22Rv1 (cell line): ENCODE measurements around the gene MPST.

ENCODE experiments used
- H3K27ac ChIP-seq: fragments of 450-650 bp; 2 replicates; pipeline ENCODE4 v1.5.1; 2017
- ZFX ChIP-seq: fragments of 450-650 bp; IDR thresholded peaks from 2 replicates; pipeline ENCODE4 v1.6.1; 2017; ENCODE audit warnings: antibody characterized with exemption, borderline replicate concordance
- TF ChIP-seq, protein P1 (sequence below): fragments of 450-650 bp; IDR thresholded peaks from 2 replicates; pipeline ENCODE4 v1.5.1; 2017; ENCODE audit warnings: mild to moderate bottlenecking

The MPST gene

DNA sequence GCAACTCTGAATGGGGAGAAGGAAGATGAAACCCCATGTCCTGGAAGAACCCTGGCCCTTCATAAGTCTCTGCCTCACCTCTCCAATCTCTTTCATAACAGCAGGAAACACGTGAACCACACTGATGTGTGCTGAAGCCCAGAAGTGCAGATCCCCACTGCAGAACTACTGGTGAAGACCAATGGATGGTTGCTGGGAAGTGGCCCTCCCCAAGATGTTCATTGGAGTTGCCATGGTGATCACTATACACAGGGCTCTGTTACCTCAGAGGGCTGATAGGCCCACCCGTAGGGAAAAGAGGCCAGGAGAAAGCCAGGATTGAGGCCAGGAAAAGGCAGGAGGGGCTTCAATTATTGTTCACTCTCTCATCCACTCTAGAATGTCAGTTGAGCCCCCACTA lies 11.9 kb upstream of the MPST start:
- no peak for TF ChIP-seq ZFX
- TF ChIP-seq, protein P1, sequence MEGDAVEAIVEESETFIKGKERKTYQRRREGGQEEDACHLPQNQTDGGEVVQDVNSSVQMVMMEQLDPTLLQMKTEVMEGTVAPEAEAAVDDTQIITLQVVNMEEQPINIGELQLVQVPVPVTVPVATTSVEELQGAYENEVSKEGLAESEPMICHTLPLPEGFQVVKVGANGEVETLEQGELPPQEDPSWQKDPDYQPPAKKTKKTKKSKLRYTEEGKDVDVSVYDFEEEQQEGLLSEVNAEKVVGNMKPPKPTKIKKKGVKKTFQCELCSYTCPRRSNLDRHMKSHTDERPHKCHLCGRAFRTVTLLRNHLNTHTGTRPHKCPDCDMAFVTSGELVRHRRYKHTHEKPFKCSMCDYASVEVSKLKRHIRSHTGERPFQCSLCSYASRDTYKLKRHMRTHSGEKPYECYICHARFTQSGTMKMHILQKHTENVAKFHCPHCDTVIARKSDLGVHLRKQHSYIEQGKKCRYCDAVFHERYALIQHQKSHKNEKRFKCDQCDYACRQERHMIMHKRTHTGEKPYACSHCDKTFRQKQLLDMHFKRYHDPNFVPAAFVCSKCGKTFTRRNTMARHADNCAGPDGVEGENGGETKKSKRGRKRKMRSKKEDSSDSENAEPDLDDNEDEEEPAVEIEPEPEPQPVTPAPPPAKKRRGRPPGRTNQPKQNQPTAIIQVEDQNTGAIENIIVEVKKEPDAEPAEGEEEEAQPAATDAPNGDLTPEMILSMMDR, result no peak
- H3K27ac ChIP-seq, result no peak overlapping the region

DNA sequence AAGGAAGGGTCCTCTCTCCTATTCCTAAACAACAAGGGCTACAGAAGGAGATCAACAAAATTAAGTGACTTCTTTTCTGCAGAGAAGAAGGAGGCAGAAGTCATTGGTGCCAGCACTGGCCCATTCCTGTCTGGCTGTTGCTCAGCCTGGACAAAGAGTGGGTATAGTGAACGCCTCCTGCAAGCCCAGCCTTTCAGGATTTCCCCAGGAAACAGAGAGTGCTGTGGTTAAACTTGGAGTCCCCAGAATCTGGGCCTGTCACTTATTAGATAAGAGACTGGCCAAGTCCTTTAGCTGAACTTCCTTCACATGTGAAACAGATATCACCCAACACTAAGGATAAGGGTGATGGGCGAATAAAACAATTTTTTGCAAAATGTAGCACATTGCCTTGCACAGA lies 11.2 kb upstream of the MPST start:
- no peak overlapping the region for H3K27ac ChIP-seq
- no peak for TF ChIP-seq ZFX
- TF ChIP-seq, protein P1, result no peak

DNA sequence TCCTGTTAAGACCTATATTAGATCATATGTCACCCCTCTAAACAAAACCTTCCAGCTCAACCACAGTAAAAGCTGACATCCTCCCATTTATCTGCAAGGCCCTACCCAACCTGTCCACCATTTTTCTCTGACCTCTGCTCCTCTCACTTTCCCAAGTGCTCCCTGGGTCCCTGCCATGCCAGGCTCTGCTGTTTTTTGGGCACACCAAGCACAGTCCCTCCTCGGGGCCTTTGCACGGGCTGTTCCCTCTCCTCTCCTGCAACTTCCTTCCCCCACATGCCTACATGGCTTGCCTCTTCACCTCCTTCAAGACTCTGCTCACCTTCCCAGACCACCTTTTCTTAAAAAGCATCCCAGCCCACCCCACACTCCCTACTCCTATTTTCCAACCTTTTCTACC lies 10.1 kb upstream of the MPST start:
- H3K27ac ChIP-seq, result no peak overlapping the region
- no peak for TF ChIP-seq ZFX
- TF ChIP-seq, protein P1, result no peak

DNA sequence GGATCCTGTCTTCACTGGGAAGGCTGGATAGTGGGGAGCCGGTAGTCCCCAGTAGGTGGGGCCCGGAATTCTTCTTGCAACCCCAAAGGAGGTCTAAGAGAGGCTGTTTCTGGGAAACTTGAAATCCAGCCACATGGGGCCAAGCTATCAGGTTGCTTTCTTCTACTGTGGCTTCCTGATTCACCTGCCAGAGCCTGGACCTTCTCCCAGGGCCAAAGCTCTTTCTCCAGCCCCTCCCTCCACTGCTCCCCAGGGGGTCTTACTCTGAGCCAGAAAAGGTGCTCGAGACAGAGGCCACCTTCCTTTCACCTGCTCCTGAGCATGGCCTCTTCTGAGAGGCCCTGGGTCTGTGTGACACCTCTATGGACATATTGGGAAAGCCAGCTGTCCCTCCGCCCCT lies 9.4 kb upstream of the MPST start:
- no peak for TF ChIP-seq ZFX
- TF ChIP-seq, protein P1, result no peak
- H3K27ac ChIP-seq, result no peak overlapping the region

DNA sequence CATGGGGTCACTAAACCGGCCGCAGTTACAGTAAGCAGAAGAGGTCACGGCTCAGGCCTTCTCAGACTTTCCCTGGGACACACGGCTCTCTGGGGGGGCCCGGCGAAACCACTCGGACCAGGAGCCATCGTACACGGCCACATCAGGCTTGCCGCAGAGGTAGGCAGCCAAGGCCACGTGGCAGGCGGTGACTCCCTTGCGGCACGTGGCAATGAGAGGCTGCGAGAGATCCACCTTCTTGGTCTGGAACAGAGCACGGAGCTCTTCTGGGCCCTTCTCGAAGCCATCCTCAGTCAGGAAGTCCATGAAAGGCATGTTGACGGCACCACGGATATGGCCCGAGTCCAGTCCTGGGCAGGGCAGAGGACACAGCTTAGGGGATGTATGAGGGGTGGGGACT lies 8.6 kb upstream of the MPST start:
- no peak for TF ChIP-seq ZFX
- TF ChIP-seq, protein P1, result no peak
- no peak overlapping the region for H3K27ac ChIP-seq

DNA sequence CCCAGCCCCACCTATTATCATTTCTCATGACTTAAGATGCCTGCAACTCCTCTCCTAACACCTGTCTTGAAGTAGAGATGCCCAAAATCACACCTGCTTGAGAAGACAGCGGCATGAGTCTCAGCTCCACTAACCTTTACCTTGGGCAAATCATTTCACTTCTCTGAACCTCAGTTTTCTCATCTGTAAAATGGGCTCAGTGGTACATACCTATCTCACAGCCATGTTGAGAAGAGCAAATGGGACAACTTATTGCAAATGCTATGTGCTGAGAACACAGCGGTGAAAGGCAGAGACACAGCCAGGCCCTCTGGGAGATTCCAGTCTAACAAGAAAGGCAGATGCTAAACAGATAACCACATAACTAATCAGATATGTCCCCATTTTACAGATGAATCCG lies 8.1 kb upstream of the MPST start:
- no peak overlapping the region for H3K27ac ChIP-seq
- TF ChIP-seq ZFX, result no peak

DNA sequence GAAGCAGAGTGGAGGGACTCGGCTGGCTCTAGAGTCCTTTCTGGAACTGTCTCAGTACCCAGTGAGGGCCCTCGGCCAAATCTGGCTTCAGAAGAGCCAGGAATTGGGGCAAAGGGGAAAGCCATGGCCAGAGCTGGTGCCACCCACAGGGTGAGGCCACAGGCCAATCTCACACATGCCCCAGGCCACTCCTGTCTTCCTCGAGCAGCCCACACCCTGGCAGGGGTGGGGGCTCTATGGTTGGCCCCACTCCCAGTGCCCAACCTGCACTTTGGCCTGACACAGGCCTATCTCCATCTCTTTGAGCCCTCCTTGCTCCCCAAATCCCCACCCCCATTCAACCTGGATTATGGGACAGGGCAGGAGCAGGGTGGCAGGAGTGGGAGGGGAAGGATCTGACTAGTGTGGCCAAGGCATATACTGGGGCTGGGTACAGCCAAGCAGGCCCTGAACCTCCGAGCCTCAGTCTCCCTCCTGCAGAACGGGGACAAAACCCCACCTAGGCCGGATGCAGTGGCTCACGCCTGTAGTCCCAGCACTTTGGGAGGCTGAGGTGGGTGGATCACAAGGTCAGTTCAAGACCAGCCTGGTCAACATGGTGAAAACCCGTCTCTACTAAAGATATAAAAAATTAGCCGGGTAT lies 7.2 kb upstream of the MPST start:
- TF ChIP-seq, protein P1, result no peak
- no peak for TF ChIP-seq ZFX
- H3K27ac ChIP-seq, result no peak overlapping the region

DNA sequence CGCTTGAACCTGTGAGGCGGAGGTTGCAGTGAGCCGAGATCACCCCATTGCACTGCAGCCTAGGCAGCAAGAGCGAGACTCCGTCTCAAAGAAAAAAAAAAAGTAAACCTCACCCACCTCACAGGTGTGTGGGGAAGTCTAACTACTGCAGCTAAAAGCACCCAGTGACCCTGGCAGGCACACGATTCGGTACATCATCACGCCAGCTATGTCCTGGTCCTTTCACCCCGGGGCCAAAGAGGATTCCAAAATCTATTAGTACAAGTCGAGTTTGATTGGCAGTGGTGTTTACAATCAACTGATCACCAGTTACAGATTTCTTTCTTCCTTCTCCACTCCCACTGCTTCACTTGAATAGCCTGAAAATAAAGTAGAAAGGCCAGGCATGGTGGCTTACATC lies 6.6 kb upstream of the MPST start:
- H3K27ac ChIP-seq, result no peak overlapping the region
- no peak for TF ChIP-seq ZFX
- TF ChIP-seq, protein P1, result no peak
